Cardiac fibroblast (primary cell): ENCODE data around the gene PIGW.

Experiments used
- DNase-seq, 2 donors: peaks; one replicate each; pipeline versions ENCODE4 v3.0.0 to v3.0.0-alpha.2; 2010; ENCODE audit warnings: low read depth in 2 of 2
- H3K4me3 ChIP-seq, 2 donors: replicated peaks in 1 of 2; 1 replicate in 1 of 2; 2 replicates in 1 of 2; pipeline ENCODE4 v1.5.1; 2011; ENCODE audit warnings: low read depth in 2 of 2, low read length in 2 of 2, mild to moderate bottlenecking in 2 of 2, moderate library complexity in 1 of 2
- TF ChIP-seq, protein P1 (sequence below): IDR thresholded peaks from one replicate; pipeline ENCODE4 v1.5.1; 2011; ENCODE audit warnings: low read depth, mild to moderate bottlenecking, low read length, inconsistent platforms

The PIGW gene

DNA sequence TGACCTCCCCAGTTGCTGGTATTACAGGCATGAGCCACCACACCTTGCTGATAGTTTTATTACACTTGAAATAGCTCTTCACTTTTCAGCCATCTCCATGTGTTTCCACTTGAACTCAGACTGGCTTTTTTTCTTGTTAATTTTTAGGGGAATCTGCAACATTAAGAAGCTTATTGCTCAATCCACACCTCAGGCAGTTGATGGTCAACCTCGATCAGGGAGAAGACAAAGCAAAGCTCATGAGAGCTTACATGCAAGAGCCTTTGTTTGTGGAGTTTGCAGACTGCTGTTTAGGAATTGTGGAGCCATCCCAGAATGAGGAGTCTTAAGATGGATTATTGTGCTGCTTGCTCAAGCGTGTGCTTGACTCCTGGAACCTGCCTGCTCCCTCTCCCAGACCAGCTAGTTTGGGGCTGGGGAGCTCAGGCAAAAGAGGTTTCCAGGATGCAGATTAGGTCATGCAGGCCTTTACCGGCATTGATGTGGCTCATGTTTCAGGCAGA, 39.7 kb upstream of the PIGW start:
- H3K4me3 ChIP-seq, result no peak overlapping the region
- no peak for DNase-seq
- TF ChIP-seq, protein P1, sequence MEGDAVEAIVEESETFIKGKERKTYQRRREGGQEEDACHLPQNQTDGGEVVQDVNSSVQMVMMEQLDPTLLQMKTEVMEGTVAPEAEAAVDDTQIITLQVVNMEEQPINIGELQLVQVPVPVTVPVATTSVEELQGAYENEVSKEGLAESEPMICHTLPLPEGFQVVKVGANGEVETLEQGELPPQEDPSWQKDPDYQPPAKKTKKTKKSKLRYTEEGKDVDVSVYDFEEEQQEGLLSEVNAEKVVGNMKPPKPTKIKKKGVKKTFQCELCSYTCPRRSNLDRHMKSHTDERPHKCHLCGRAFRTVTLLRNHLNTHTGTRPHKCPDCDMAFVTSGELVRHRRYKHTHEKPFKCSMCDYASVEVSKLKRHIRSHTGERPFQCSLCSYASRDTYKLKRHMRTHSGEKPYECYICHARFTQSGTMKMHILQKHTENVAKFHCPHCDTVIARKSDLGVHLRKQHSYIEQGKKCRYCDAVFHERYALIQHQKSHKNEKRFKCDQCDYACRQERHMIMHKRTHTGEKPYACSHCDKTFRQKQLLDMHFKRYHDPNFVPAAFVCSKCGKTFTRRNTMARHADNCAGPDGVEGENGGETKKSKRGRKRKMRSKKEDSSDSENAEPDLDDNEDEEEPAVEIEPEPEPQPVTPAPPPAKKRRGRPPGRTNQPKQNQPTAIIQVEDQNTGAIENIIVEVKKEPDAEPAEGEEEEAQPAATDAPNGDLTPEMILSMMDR, result no peak

DNA sequence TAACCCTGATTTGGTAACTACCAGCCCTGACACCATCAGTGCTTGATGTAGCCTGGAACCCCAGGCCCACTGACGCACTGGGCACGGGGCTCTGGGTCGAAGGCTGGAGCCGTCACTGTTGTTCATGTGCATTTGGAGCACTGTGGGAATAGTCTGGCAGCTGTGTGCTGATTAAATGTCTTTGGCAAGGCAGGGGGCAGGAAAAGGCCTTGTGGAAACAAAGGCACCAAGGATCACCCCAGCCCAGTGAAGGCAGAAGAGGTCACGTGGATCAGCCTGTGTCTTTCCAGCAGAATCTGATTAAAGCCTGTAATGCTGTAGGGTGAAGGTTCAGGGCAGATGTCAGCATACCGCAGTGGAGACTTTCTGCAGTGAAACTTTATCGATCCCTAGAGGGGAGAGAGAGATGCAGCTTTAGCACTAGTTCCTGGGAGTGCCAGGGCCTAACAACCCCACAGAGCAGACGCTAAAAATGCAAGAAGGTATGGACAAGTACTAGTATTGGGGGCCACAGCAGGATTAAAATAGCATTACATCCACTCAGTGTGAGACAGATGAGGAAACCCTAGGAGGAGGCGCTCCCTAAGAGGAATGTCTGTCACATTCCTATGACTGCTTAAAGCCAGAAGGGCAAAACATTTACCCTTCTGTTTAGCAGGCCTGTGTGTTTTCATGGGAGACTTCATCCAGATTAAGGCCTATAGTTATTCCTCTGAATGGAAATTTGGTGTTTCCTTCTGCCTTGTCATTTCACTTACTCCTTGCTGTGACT, 38.6 kb upstream of the PIGW start:
- TF ChIP-seq, protein P1, result no peak
- H3K4me3 ChIP-seq, result no peak overlapping the region
- DNase-seq, result no peak

DNA sequence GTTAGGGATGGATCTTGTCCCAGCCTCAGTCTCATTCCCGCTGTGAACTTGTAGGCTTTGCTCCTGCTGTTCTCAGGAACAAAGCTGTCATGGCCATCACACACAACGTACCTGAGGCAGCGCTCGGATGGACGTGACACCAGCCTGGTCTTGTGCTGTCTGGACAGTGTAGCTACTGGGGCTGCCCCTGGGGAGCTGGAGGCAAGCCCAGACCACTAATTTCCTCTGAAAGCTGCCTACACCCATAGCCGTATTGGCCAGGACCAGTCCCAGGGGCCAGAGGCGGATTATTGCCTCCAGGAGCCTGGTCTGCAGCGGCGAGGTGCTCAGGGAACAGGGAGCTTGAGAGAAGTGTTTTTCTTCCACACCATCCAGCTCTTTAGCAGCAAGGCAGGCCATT, 36.6 kb upstream of the PIGW start:
- no peak for DNase-seq
- TF ChIP-seq, protein P1, result no peak
- H3K4me3 ChIP-seq, result no peak overlapping the region

DNA sequence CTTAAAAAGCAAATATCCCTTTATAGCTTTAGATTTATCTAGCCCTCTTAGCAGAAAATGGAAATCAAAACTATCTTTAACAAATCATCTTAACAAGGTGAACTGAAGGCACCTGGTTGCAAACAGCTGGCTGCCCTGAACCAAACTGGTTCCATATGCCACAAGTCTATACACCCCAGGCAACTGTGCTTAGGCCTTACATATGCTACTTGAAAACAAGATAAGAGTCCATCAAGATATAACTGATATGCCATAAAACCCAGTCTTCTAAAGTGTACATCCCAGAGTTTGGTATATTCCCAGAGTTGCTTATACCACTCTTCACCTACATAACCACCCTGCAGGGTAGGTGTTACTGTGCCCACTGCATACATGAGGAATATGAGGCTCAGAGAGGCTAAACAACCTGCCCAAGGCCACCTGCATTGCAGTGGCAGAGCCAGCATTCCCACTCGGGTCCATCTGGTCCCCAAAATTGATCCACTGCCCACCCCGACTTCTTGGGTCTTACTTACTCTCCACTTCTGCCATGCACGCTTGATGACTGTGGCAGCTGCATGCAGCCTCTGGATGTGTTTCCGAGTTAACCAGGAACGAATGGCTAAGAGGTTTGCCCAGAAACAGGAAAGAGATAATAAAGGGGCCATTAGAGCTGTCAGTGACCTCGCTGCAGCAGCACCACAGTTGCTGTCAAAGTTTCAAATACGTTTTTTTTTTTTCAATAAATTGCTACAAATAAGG, 36.1 kb upstream of the PIGW start:
- DNase-seq, result no peak
- TF ChIP-seq, protein P1, result no peak

DNA sequence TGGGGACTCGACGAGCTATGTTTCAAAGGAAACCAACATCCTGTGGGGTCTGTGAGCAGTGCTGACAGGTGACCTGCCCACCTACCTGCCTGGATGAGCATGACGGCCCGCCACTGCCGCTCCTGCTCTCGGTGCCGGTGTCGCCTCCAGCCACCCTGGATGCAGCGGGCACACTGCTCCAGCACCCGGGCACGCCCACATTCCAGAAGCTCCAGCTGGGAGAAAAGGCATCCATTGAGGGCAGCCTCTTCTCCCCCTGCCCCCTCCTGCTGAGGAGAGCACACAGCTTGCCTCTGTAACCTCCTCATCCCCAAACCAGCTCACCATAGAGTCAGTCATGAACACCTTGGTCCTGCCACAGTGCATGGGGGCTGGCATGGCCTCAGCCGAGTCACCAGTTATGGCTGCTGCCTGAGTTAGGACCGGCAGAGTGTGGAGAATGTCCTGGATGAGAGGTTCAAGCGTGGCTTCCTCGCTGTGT, 34.0 kb upstream of the PIGW start:
- H3K4me3 ChIP-seq, result no peak overlapping the region
- TF ChIP-seq, protein P1, result no peak
- DNase-seq, result no peak

More for the DNA sequence above, 36.1 kb upstream of the PIGW start:
- H3K4me3 ChIP-seq, result no peak overlapping the region

DNA sequence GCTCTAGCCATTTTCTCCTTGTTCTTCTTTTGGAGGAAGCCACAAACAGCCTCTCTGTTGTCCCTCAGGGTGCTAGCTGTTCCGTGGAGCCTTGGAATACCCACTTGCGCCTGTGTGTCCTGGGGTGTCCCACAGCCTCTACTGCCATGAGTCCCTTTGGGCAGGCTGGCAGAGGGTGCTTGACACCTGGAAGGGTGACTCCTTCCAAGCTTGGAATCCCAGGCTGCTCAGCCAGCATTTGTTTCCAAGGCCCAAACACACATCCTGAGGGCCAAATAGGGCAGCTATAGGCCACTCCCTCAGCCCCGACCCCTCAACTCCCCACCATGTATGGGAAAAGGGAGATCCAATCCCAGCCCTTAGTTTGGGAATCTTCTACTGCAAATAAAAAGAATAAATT, 33.4 kb upstream of the PIGW start:
- no peak overlapping the region for H3K4me3 ChIP-seq
- no peak for DNase-seq
- TF ChIP-seq, protein P1, result no peak
